Mammary epithelial cell (primary cell): ENCODE results near the gene AUH.
"Not testable (repeated sequence)": the region's sequence is repeated elsewhere in the genome, so short reads cannot be mapped to it uniquely, and the experiment has no call there.

Experiments used
- EZH2 ChIP-seq: IDR thresholded peaks from 2 replicates; pipeline ENCODE4 v1.6.1; 2012; ENCODE audit warnings: low read length, inconsistent platforms, borderline replicate concordance
- TF ChIP-seq, protein P1 (sequence below), 2 donors: IDR thresholded peaks in 1 of 2; conservative IDR thresholded peaks in 1 of 2; 2 replicates each; pipeline ENCODE4 v1.5.1; 2011 to 2012; ENCODE audit warnings: inconsistent platforms in 2 of 2, low read length in 2 of 2, mild to moderate bottlenecking in 2 of 2, control low read depth in 1 of 2, low read depth in 1 of 2; ENCODE audit not compliant: insufficient read depth in 1 of 2; ENCODE audit errors: extremely low read depth in 1 of 2

DNA sequence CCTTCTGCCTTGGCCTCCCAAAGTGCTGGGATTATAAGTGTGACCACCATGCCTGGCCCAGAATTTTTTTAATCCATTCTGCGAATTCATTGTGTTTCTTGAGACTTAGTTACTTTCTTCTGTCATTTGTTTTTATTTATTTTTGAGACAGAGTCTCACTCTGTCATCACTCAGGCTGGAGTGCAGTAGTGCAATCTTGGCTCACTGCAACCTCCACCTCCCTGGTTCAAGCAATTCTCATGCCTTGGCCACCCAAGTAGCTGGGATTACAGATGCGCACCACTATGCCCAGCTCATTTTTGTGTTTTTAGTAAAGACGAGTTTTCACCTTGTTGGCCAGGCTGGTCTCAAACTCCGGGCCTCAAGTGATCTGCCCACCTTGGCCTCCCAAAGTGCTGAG, 28.0 kb upstream of the AUH start:
- TF ChIP-seq, protein P1, sequence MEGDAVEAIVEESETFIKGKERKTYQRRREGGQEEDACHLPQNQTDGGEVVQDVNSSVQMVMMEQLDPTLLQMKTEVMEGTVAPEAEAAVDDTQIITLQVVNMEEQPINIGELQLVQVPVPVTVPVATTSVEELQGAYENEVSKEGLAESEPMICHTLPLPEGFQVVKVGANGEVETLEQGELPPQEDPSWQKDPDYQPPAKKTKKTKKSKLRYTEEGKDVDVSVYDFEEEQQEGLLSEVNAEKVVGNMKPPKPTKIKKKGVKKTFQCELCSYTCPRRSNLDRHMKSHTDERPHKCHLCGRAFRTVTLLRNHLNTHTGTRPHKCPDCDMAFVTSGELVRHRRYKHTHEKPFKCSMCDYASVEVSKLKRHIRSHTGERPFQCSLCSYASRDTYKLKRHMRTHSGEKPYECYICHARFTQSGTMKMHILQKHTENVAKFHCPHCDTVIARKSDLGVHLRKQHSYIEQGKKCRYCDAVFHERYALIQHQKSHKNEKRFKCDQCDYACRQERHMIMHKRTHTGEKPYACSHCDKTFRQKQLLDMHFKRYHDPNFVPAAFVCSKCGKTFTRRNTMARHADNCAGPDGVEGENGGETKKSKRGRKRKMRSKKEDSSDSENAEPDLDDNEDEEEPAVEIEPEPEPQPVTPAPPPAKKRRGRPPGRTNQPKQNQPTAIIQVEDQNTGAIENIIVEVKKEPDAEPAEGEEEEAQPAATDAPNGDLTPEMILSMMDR (conservative IDR thresholded peaks at IDR 0.05 in 1 of 2, IDR thresholded peaks at IDR 0.05 in 1 of 2; ENCODE audit: extremely low read depth in 1 of 2, insufficient read depth in 1 of 2, low read depth in 1 of 2, low read length in 2 of 2) = not testable (repeated sequence)
- TF ChIP-seq EZH2 = not testable (repeated sequence)
